Colonic mucosa (tissue), 4 donors: ENCODE results near the gene HTR1D. TPM values are rescaled to one million over a fixed set of nuclear protein-coding genes. Genes with fewer than 3 reads are reported as not detected.
"Not testable (repeated sequence)": the region's sequence is repeated elsewhere in the genome, so short reads cannot be mapped to it uniquely, and the experiment has no call there.

Source experiments
- DNase-seq: peaks from one replicate; pipeline ENCODE4 v3.0.0-alpha.2; 2020
- H3K27ac ChIP-seq: fragments of 200-600 bp; one replicate; pipeline ENCODE4 v1.8.0; 2021
- H3K27me3 ChIP-seq: fragments of 200-600 bp; one replicate; pipeline ENCODE4 v1.8.0; 2021
- H3K36me3 ChIP-seq: fragments of 200-600 bp; one replicate; pipeline ENCODE4 v1.8.0; 2021
- H3K4me1 ChIP-seq: fragments of 200-600 bp; one replicate; pipeline ENCODE4 v1.8.0; 2021; ENCODE audit warnings: mild to moderate bottlenecking
- H3K4me3 ChIP-seq: fragments of 200-600 bp; one replicate; pipeline ENCODE4 v1.8.0; 2021
- H3K9ac ChIP-seq, 2 donors: one replicate each; pipeline ENCODE4 v1.7.0; 2013; ENCODE audit warnings: control low read depth in 2 of 2, low read depth in 2 of 2, low read length in 2 of 2
- H3K9me3 ChIP-seq: fragments of 200-600 bp; one replicate; pipeline ENCODE4 v1.8.0; 2021
- CTCF ChIP-seq: fragments of 200-600 bp; IDR thresholded peaks from one replicate; pipeline ENCODE4 v1.8.0; 2022; ENCODE audit warnings: antibody characterized with exemption, mild to moderate bottlenecking
- intact Hi-C: fragments of 100-400 bp; cut with DNase I; formaldehyde crosslinking; loops from one replicate; pipeline ENCODE4 v1.14.1; 2022
- total RNA-seq, 2 donors: library from RNA; stranded (reverse); fragmentation: NEBNext Ultra II Directional in 1 of 2; extraction: Animal tissue kit (Norgen Biotek cat#: 25700) in 1 of 2; gene quantifications; one replicate each; pipeline ENCODE4 v1.2.1, GENCODE V29; 2021
- donor health status: healthy.
- donor health status: DM: no; HTN: no; CAD: no.
- donor health status: DM: no; HTN: no; CAD: no.

Gene HTR1D, protein sequence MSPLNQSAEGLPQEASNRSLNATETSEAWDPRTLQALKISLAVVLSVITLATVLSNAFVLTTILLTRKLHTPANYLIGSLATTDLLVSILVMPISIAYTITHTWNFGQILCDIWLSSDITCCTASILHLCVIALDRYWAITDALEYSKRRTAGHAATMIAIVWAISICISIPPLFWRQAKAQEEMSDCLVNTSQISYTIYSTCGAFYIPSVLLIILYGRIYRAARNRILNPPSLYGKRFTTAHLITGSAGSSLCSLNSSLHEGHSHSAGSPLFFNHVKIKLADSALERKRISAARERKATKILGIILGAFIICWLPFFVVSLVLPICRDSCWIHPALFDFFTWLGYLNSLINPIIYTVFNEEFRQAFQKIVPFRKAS
- under 1 TPM; 0.27 to 0.42 TPM for total RNA-seq

GRCh38 chr1:23217421-23218115 lies at the start of gene HTR1D:
TSS of gene HTR1D (minus strand) at chr1:23217502. CDS start at chr1:23194219, 23,283 bp downstream.
- Histone ChIP-seq H3K4me3 (peak within 1 kb of the TSS; percentile 51), H3K9ac (peak within 1 kb of the TSS in 1 of 2 donors; percentile 12), H3K36me3 (no peaks in the 10 kb centered on the region), H3K9me3 (no peaks in the 10 kb centered on the region), H3K27me3 (peaks cover 21% of the 10 kb centered on the region), H3K4me1 (no peaks in the 10 kb centered on the region), H3K27ac (no peak within 1 kb of the TSS)
- no peak for TF ChIP-seq CTCF
- intact Hi-C loops = loop anchor here (5.0 kb wide), 1 partner anchor 60 kb away; no protein-coding TSS in a partner anchor
- DNase-seq = no peak

- no peak overlapping the region for H3K9ac ChIP-seq
- intact Hi-C loops = no loop called here
- no peaks in the 10 kb centered on the region for H3K9me3 ChIP-seq
- H3K36me3 ChIP-seq = no peaks in the 10 kb centered on the region
- no peak overlapping the region for H3K27ac ChIP-seq
- H3K27me3 ChIP-seq = no peaks in the 10 kb centered on the region
- no peak overlapping the region for H3K4me3 ChIP-seq
- no peak for TF ChIP-seq CTCF
- no peak for DNase-seq
- no peaks in the 10 kb centered on the region for H3K4me1 ChIP-seq
These were observed 46.1 kb upstream of the HTR1D start for GRCh38 chr1:23263380-23263887.

DNA sequence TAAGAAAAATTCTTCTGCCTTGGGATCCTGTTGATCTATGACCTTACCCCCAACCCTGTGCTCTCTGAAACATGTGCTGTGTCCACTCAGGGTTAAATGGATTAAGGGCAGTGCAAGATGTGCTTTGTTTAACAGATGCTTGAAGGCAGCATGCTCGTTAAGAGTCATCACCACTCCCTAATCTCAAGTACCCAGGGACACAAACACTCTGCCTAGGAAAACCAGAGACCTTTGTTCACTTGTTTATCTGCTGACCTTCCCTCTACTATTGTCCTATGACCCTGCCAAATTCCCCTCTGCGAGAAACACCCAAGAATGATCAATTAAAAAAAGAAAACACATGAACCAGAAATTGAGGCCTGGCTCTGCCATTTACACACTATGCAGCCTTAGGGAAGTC lies 40.8 kb upstream of the HTR1D start:
- H3K4me1 ChIP-seq, H3K9me3 ChIP-seq, H3K4me3 ChIP-seq, H3K9ac ChIP-seq, H3K36me3 ChIP-seq, H3K27ac ChIP-seq, H3K27me3 ChIP-seq, intact Hi-C loops, DNase-seq: not testable (repeated sequence)

DNA sequence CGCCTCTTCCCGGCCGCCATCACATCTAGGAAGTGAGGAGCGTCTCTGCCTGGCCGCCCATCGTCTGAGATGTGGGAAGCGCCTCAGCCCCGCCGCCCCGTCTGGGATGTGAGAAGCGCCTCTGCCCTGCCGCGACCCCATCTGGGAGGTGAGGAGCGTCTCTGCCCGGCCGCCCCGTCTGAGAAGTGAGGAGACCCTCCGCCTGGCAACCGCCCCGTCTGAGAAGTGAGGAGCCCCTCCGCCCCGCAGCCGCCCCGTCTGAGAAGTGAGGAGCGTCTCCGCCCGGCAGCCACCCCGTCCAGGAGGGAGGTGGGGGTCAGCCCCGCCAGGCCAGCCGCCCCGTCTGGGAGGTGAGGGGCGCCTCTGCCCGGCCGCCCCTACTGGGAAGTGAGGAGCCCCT lies 40.1 kb upstream of the HTR1D start:
- H3K4me3 ChIP-seq, DNase-seq, H3K27me3 ChIP-seq, H3K27ac ChIP-seq, H3K4me1 ChIP-seq, H3K9me3 ChIP-seq, H3K9ac ChIP-seq, intact Hi-C loops, H3K36me3 ChIP-seq: not testable (repeated sequence)

DNA sequence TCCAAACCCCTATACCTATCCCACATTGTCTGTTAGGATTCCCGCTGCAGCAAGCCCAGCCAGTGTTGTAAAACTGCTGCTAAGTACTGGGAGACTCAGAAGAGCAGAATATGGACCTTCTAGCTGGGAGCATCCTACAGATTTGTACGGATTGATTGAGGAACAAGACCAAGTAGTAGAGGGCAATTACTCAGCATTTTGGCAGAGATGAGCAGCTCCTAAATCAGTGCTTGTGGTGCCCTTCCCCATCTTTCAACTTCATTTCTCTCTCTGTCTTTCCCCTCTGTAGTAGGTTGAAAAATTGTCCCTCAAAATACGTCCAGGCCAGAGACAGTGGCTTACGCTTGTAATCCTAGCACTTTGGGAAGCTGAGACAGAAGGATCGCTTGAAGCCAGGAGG lies 37.3 kb upstream of the HTR1D start:
- no peak overlapping the region for H3K9ac ChIP-seq
- no peaks in the 10 kb centered on the region for H3K9me3 ChIP-seq
- no peaks in the 10 kb centered on the region for H3K4me1 ChIP-seq
- H3K36me3 ChIP-seq = no peaks in the 10 kb centered on the region
- no peak overlapping the region for H3K27ac ChIP-seq
- no peaks in the 10 kb centered on the region for H3K27me3 ChIP-seq
- intact Hi-C loops = no loop called here
- DNase-seq = no peak
- no peak for TF ChIP-seq CTCF
- no peak overlapping the region for H3K4me3 ChIP-seq

- no peak for DNase-seq
- no peaks in the 10 kb centered on the region for H3K36me3 ChIP-seq
- H3K9me3 ChIP-seq = no peaks in the 10 kb centered on the region
- no peaks in the 10 kb centered on the region for H3K4me1 ChIP-seq
- no peak overlapping the region for H3K27ac ChIP-seq
- H3K9ac ChIP-seq = no peak overlapping the region
- no peak overlapping the region for H3K4me3 ChIP-seq
- no peak for TF ChIP-seq CTCF
- intact Hi-C loops = no loop called here
- H3K27me3 ChIP-seq = no peaks in the 10 kb centered on the region
These were observed 34.5 kb upstream of the HTR1D start for GRCh38 chr1:23251812-23252211.
